HCT116 (cell line): ENCODE results near the gene TMEM119. TPM values are rescaled to one million over a fixed set of nuclear protein-coding genes. Genes with fewer than 3 reads are reported as not detected.

Experiments
- ATAC-seq: fragments of 200-7000 bp; cut with Tn5 transposase; 2 replicates; pipeline ENCODE4 v1.9.1; 2020; ENCODE audit warnings: mild to moderate bottlenecking, moderate library complexity
- BruUV-seq: library from RNA; stranded (reverse); fragments of 400-500 nt; replicated peaks from 2 replicates; lab custom pipeline; 2021; lab: Mats Ljungman, UMichigan
- CTCF ChIA-PET: fragments of 300-600 bp; sonication (Branson Sonifier 250); formaldehyde crosslinking; loops from one replicate; lab custom pipeline; 2021; ENCODE audit warnings: antibody characterized with exemption; lab: Charles Lee
- POLR2A ChIA-PET: fragments of 300-600, 350-600 bp; sonication (Branson Sonifier 250); formaldehyde crosslinking; loops from one replicate; lab custom pipeline; 2021; ENCODE audit warnings: antibody characterized with exemption; lab: Charles Lee
- RAD21 ChIA-PET, 2 experiments: fragments of 300-600 bp; sonication (Branson Sonifier 250); formaldehyde crosslinking; loops; one replicate each; lab custom pipeline; 2023; ENCODE audit warnings: low total read pairs in 2 of 2; ENCODE audit not compliant: uncharacterized antibody in 2 of 2, unreplicated experiment in 2 of 2, low non-redundant PET in 1 of 2; lab: Charles Lee
- DNase-seq: peaks from one replicate; pipeline ENCODE4 v3.0.0-alpha.2; 2010; ENCODE audit warnings: low read depth, low spot score
- H2AFZ ChIP-seq: fragments of 200-600 bp; shearing (Covaris generic), sonication (generic); 2 replicates; pipeline ENCODE4 v1.6.1; 2017; ENCODE audit warnings: low read depth, mixed run types, mixed read lengths, antibody characterized with exemption, low read length; ENCODE audit not compliant: poor library complexity, severe bottlenecking
- H3K27ac ChIP-seq: 2 replicates; pipeline ENCODE4 v1.5.1; 2012; ENCODE audit warnings: low read depth, low read length
- H3K27me3 ChIP-seq: fragments of 200-600 bp; sonication (generic); 2 replicates; pipeline ENCODE4 v1.6.1; 2016; ENCODE audit warnings: mixed run types, low read length, mixed read lengths; ENCODE audit not compliant: insufficient read depth
- H3K36me3 ChIP-seq, 2 experiments: fragments of 200-500 bp in 1 of 2; fragments of 200-600 bp in 1 of 2; sonication (Bioruptor generic) in 1 of 2; sonication (generic) in 1 of 2; 2 replicates each; pipeline versions ENCODE4 v1.5.1 to v1.6.1; 2014 to 2016; ENCODE audit warnings: low read length in 2 of 2, inconsistent platforms in 1 of 2, mixed read lengths in 1 of 2, mixed run types in 1 of 2; ENCODE audit not compliant: insufficient read depth in 2 of 2, control insufficient read depth in 1 of 2
- H3K4me1 ChIP-seq, 2 experiments: fragments of 200-600 bp in 1 of 2; sonication (generic) in 1 of 2; 2 replicates each; pipeline versions ENCODE4 v1.5.1 to v1.6.1; 2012 to 2017; ENCODE audit warnings: low read length in 2 of 2, inconsistent platforms in 1 of 2, mild to moderate bottlenecking in 1 of 2, mixed read lengths in 1 of 2, mixed run types in 1 of 2, moderate library complexity in 1 of 2; ENCODE audit not compliant: insufficient read depth in 2 of 2, control insufficient read depth in 1 of 2
- H3K4me2 ChIP-seq: fragments of 200-600 bp; sonication (generic); 2 replicates; pipeline ENCODE4 v1.6.1; 2017; ENCODE audit warnings: mixed run types, low read length, mixed read lengths
- H3K4me3 ChIP-seq, 2 experiments: fragments of 200-600 bp in 1 of 2; sonication (generic) in 1 of 2; replicated peaks in 1 of 2; 2 replicates each; pipeline ENCODE4 v1.5.1; 2011 to 2016; ENCODE audit warnings: low read length in 2 of 2, control low read depth in 1 of 2, low read depth in 1 of 2, mild to moderate bottlenecking in 1 of 2, mixed read lengths in 1 of 2, mixed run types in 1 of 2
- H3K79me2 ChIP-seq: fragments of 200-600 bp; sonication (generic); 2 replicates; pipeline ENCODE4 v1.6.1; 2017; ENCODE audit warnings: mild to moderate bottlenecking, mixed run types, low read length, moderate library complexity, mixed read lengths; ENCODE audit not compliant: insufficient read depth
- H3K9ac ChIP-seq: fragments of 200-600 bp; sonication (generic); 2 replicates; pipeline ENCODE4 v1.6.1; 2016; ENCODE audit warnings: low read length, mixed read lengths
- H3K9me2 ChIP-seq: fragments of 200-600 bp; sonication (generic), shearing (Covaris generic); 2 replicates; pipeline ENCODE4 v1.6.1; 2017; ENCODE audit warnings: mixed run types, mild to moderate bottlenecking, moderate library complexity; ENCODE audit not compliant: insufficient read depth
- H3K9me3 ChIP-seq, 2 experiments: fragments of 200-500 bp in 1 of 2; fragments of 200-600 bp in 1 of 2; sonication (Bioruptor generic) in 1 of 2; sonication (generic) in 1 of 2; 2 replicates each; pipeline ENCODE4 v1.6.1; 2014 to 2017; ENCODE audit warnings: low read length in 2 of 2, mixed read lengths in 2 of 2, inconsistent platforms in 1 of 2, low read depth in 1 of 2, mild to moderate bottlenecking in 1 of 2, mixed run types in 1 of 2, moderate library complexity in 1 of 2; ENCODE audit not compliant: control insufficient read depth in 1 of 2, insufficient read depth in 1 of 2
- H4K20me1 ChIP-seq: fragments of 200-600 bp; sonication (generic), shearing (Covaris generic); 2 replicates; pipeline ENCODE4 v1.6.1; 2017; ENCODE audit warnings: mixed run types, mild to moderate bottlenecking, moderate library complexity; ENCODE audit not compliant: insufficient read depth
- ELF1 ChIP-seq: IDR thresholded peaks from 2 replicates; pipeline ENCODE4 v1.6.1; 2012; ENCODE audit warnings: low read depth, borderline replicate concordance
- EZH2phosphoT487 ChIP-seq: fragments of 200-600 bp; IDR thresholded peaks from 2 replicates; pipeline ENCODE4 v1.6.1; 2018; ENCODE audit warnings: antibody characterized with exemption, borderline replicate concordance
- POLR2A ChIP-seq: IDR thresholded peaks from 2 replicates; pipeline ENCODE4 v1.7.0; 2011; ENCODE audit warnings: borderline replicate concordance; ENCODE audit not compliant: insufficient read depth, insufficient read length; ENCODE audit errors: extremely low read depth
- ZBTB33 ChIP-seq: IDR thresholded peaks from 2 replicates; pipeline ENCODE4 v1.6.1; 2011; ENCODE audit warnings: mild to moderate bottlenecking, low read length, moderate library complexity; ENCODE audit not compliant: insufficient replicate concordance; ENCODE audit errors: extremely low read depth
- intact Hi-C: fragments of 100-400 bp; cut with micrococcal nuclease; formaldehyde crosslinking; loops from 2 replicates; pipeline ENCODE4 v1.10.0; 2022
- total RNA-seq: library from RNA; stranded (reverse); gene quantifications from one replicate; pipeline ENCODE4 v1.2.1, GENCODE V29; 2021; ENCODE audit not compliant: unreplicated experiment
- TF ChIP-seq, protein P1 (sequence below), 3 experiments: fragments of 200-600 bp in 1 of 3; sonication (generic) in 1 of 3; IDR thresholded peaks in 2 of 3; conservative IDR thresholded peaks in 1 of 3; 2 replicates each; pipeline ENCODE4 v1.5.1; 2012 to 2017; ENCODE audit warnings: low read depth in 2 of 3, low read length in 2 of 3, antibody characterized with exemption in 1 of 3, borderline replicate concordance in 1 of 3, control low read depth in 1 of 3, mild to moderate bottlenecking in 1 of 3, mixed read lengths in 1 of 3, mixed run types in 1 of 3, moderate library complexity in 1 of 3; ENCODE audit not compliant: insufficient read depth in 1 of 3

The TMEM119 gene
- total RNA-seq, 1 experiment from 2014 or later, result not detected

GRCh38 chr12:108580531-108580930, 17.4 kb downstream of the TMEM119 start (continued):
- TF ChIP-seq, protein P1, sequence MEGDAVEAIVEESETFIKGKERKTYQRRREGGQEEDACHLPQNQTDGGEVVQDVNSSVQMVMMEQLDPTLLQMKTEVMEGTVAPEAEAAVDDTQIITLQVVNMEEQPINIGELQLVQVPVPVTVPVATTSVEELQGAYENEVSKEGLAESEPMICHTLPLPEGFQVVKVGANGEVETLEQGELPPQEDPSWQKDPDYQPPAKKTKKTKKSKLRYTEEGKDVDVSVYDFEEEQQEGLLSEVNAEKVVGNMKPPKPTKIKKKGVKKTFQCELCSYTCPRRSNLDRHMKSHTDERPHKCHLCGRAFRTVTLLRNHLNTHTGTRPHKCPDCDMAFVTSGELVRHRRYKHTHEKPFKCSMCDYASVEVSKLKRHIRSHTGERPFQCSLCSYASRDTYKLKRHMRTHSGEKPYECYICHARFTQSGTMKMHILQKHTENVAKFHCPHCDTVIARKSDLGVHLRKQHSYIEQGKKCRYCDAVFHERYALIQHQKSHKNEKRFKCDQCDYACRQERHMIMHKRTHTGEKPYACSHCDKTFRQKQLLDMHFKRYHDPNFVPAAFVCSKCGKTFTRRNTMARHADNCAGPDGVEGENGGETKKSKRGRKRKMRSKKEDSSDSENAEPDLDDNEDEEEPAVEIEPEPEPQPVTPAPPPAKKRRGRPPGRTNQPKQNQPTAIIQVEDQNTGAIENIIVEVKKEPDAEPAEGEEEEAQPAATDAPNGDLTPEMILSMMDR (IDR thresholded peaks at IDR 0.05 in 2 of 3, conservative IDR thresholded peaks at IDR 0.05 in 1 of 3; ENCODE audit: borderline replicate concordance in 1 of 3, insufficient read depth in 1 of 3, low read depth in 2 of 3, low read length in 2 of 3), result no peak

DNA sequence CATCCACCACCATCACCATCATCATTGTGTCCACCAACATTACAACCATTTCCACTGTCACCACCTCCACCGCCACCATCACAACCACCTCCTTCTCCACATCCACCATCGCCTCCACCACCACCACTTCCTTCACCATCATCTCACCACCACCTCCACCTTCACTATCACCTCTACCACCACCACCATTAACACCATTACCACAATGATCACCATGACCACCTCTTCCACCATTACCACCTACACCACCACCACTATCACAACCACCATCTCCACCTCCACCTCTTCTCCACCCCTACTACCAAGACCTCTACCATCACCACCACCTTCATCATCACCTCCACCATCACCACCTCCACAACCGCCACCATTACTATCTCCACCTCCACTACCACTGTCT, 19.1 kb downstream of the TMEM119 start:
- ChIA-PET CTCF (no interaction called here), POLR2A (no interaction called here), RAD21 (no interaction called here)
- Histone ChIP-seq H3K27me3 (no peaks in the 10 kb centered on the region), H3K36me3 (no peaks in the 10 kb centered on the region), H3K4me3 (no peak overlapping the region), H3K27ac (no peak overlapping the region), H3K79me2 (no peaks in the 10 kb centered on the region), H3K9ac (no peak overlapping the region), H2AFZ (no peak overlapping the region), H4K20me1 (no peaks in the 10 kb centered on the region), H3K9me2 (no peaks in the 10 kb centered on the region), H3K4me2 (no peak overlapping the region), H3K4me1 (no peaks in the 10 kb centered on the region), H3K9me3 (no peaks in the 10 kb centered on the region)
- no TSS peak for BruUV-seq
- TF ChIP-seq POLR2A (no peak), ZBTB33 (no peak), EZH2phosphoT487 (no peak), ELF1 (no peak)
- intact Hi-C loops, result no loop called here
- ATAC-seq (no peak), DNase-seq (no peak)
